HG03558 (cell line): ENCODE measurements around the gene JCHAIN.
A peak's percentile ranks its signal among the peaks of the same experiment; 100 is the strongest.
"Not testable (repeated sequence)": the region's sequence is repeated elsewhere in the genome, so short reads cannot be mapped to it uniquely, and the experiment has no call there.

Experiments
- ATAC-seq: cut with Tn5 transposase; IDR thresholded peaks from one replicate; pipeline ENCODE4 v1.9.1; 2021; ENCODE audit warnings: moderate number of reproducible peaks; ENCODE audit not compliant: unreplicated experiment; ENCODE audit errors: extremely low read depth

Gene JCHAIN

GRCh38 chr4:70651864-70652506 is 14.3 kb downstream of the JCHAIN start:
- ATAC-seq: no peak

GRCh38 chr4:70650741-70651140 is 15.6 kb downstream of the JCHAIN start:
- not testable (repeated sequence) for ATAC-seq

GRCh38 chr4:70640192-70640591 is 26.1 kb downstream of the JCHAIN start:
- ATAC-seq: no peak

GRCh38 chr4:70637239-70637913 is 28.9 kb downstream of the JCHAIN start:
- no peak for ATAC-seq

GRCh38 chr4:70634482-70634881 is 31.8 kb downstream of the JCHAIN start:
- ATAC-seq: no peak

- no peak for ATAC-seq
Observed at GRCh38 chr4:70632028-70632427, 34.3 kb downstream of the JCHAIN start.

- ATAC-seq: no peak
Observed at GRCh38 chr4:70630162-70630561, 36.1 kb downstream of the JCHAIN start.

- peak; percentile 55 for ATAC-seq
Observed at GRCh38 chr4:70629469-70630090, 36.7 kb downstream of the JCHAIN start.

GRCh38 chr4:70628444-70628843 is 37.9 kb downstream of the JCHAIN start, which contains the start of gene ENAM:
Gene ENAM, plus strand, starts transcription at chr4:70628744. Its CDS starts 757 bp downstream, at chr4:70629501.
- no peak for ATAC-seq

- ATAC-seq: no peak
Observed at GRCh38 chr4:70627620-70628019, 38.7 kb downstream of the JCHAIN start.

DNA sequence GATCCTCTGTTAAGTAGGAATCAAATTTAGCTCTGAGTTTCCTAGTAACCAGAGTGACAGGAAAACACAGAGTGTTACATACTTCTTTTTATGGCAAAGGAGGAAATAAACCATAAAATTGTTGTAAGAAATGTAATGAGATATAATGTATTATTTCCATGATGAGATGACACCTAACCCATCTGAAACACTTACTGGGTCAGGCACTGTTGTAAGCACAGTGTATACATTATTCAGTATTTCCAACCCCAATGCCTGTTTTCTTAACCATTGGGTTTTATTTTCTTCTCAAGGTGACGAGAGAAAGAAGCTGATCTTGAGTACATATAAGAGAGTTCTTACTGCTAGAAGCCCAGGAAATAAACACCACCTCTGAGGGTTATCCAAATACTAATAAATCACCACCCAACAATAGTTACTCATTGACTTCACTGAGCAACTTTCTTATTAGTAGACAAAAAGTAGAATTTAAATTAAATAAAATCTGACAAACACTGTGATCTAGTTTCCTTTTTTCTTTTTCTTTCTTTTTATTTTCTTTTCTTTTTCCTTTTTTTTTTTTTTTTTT is 42.0 kb downstream of the JCHAIN start:
- no peak for ATAC-seq

GRCh38 chr4:70623323-70623722 is 43.0 kb downstream of the JCHAIN start:
- ATAC-seq: no peak

DNA sequence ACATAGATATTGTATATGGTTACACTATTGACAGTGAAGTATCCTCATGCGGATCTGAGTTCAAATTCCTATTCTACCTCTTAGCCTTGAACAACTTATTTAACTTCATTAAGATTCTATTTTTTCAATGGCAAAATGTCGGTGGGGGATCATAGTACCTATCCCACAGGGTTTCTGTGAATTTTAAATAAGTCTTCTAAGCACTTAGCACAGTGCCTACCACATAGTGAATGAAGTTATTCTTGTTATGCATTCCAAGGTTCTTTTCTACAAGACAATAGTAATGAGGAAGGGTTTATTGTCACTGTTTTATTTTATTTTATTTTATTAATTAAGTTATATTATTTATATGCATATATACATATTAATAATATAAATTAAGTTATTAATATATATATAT is 46.5 kb downstream of the JCHAIN start:
- ATAC-seq: no peak

DNA sequence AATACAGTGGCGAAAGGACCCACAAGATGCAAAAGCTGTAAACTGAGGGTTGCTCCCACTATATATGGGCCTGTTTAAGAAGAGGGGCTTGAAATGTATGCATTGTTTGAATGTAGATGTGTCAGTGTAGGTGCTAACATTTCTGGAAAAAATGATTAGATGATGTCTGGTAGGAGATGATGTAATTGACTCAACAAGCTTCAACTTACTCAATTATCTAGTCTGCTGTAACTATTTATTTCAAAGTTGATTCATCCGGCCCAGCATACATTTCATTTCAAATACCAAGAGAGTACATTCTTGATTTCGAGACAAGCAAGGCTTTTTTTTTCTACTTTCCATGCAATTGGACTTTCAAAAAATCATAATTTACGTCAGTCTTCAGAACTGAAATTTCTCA is 47.0 kb downstream of the JCHAIN start:
- no peak for ATAC-seq

GRCh38 chr4:70614184-70614555 is 52.1 kb downstream of the JCHAIN start:
- ATAC-seq: no peak

DNA sequence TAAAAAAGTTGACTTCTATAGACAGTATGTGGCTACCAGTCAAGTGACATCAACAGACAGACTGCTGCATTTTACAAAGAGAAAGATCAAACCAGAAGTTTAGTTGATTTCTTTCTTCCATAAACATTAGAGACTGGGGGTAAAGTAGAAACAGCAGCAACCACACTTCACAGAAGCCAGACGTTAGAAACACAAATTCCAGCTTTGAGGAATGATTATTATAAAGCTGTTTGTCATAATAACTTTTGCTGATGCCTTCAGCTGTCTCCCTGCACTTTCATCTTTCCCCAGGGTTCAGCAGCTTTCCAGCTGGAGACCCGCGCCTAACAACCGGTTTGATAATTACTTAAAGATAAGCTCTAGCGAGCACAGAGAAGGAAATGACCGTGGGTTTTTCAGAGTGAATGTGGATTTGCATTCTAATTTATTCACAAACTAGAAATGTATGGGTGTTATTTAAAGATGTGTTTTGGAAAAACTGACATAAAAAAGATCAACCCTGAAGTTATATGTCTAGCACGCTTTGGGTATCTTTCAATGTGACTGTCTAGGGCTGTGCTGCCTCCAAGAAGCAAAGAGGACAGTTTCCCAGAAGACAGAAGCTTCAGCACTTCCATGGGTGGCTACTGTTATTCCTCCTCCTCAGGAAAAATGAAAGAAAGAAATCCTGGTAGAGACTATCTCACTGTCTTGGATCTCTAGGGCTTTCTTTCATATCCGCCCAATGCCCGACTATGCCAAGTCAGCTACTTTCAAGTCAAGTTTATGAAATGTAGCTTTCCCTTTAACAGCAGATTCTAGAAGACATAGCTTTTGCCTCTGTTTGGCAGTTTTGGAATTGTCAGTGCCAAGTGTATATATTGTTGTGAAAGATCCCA is 52.8 kb downstream of the JCHAIN start:
- ATAC-seq: peak; percentile 55

GRCh38 chr4:70608324-70608723 is 58.0 kb downstream of the JCHAIN start:
- ATAC-seq: no peak

DNA sequence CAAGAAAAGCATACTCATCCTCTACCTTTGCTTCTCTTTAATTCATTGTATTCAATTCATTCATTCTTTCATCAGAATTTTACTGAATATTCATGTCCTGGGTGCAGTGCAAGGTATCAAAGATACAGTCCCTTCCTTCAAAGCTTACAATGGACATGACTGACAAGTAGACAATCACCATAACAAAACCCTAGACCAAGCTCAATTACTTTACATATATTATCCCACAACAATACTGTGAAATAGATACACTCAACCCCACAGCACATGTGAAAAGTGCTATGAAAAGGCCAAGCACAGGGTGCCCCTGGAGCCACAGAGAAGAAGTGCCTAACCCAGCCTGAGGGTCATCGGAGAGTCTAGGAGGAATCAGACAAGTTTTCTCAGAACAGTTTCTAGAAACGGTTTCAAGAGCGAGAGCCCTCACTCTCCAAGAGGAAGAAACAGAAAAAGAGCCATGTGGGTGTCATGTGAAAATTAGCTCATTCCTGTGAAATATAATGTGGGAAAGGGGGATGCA is 58.9 kb downstream of the JCHAIN start:
- no peak for ATAC-seq

DNA sequence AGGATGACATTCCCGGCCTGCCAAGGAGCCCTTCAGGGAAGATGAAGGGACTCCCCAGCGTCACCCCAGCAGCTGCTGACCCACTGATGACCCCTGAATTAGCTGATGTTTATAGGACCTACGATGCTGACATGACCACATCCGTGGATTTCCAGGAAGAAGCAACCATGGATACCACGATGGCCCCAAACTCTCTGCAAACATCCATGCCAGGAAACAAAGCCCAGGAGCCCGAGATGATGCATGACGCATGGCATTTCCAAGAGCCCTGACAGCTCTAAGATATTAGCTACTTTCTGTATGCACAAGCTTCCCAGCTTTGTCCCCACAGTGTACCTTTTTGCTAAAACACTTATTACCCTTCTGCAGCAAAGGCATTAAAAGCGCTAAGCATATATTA is 59.8 kb downstream of the JCHAIN start:
- ATAC-seq: no peak
